HepG2 (cell line): ENCODE measurements around the gene NAA38. TPM values are rescaled to one million over a fixed set of nuclear protein-coding genes. Genes with fewer than 3 reads are reported as not detected.

Source experiments
- ARID5B ChIP-seq: IDR thresholded peaks from 2 replicates; pipeline ENCODE4 v1.4.0; 2020; ENCODE audit warnings: mild to moderate bottlenecking, missing genetic modification reagents
- ATRX ChIP-seq: sonication (generic); formaldehyde crosslinking; IDR thresholded peaks from 2 replicates; pipeline ENCODE4 v1.4.0; 2020; ENCODE audit warnings: missing genetic modification reagents, borderline replicate concordance
- BORCS8-MEF2B ChIP-seq: sonication (generic); formaldehyde crosslinking; IDR thresholded peaks from 2 replicates; pipeline ENCODE4 v1.8.0; 2022; ENCODE audit warnings: mild to moderate bottlenecking, missing genetic modification reagents
- ESRRA ChIP-seq: sonication (generic); formaldehyde crosslinking; IDR thresholded peaks from 2 replicates; pipeline ENCODE4 v1.5.1; 2020; ENCODE audit warnings: mild to moderate bottlenecking, low read depth, missing genetic modification reagents
- FOXJ3 ChIP-seq: sonication (generic); formaldehyde crosslinking; IDR thresholded peaks from 2 replicates; pipeline ENCODE4 v1.4.0; 2020; ENCODE audit warnings: missing genetic modification reagents, mild to moderate bottlenecking, borderline replicate concordance
- FOXK2 ChIP-seq: fragments of 450-650 bp; IDR thresholded peaks from 2 replicates; pipeline ENCODE4 v1.6.1; 2016
- KAT7 ChIP-seq: IDR thresholded peaks from 2 replicates; pipeline ENCODE4 v1.6.1; 2018; ENCODE audit warnings: borderline replicate concordance, missing compliant biosample characterization
- PRDM4 ChIP-seq: sonication (generic); formaldehyde crosslinking; IDR thresholded peaks from 2 replicates; pipeline ENCODE4 v1.9.0; 2021; ENCODE audit warnings: missing genetic modification reagents, borderline replicate concordance
- ZBTB33 ChIP-seq: sonication (generic); formaldehyde crosslinking; IDR thresholded peaks from 2 replicates; pipeline ENCODE4 v1.4.0; 2020; ENCODE audit warnings: missing genetic modification reagents
- ZBTB43 ChIP-seq: sonication (generic); formaldehyde crosslinking; conservative IDR thresholded peaks from 2 replicates; pipeline ENCODE4 v1.4.0; 2020; ENCODE audit warnings: missing genetic modification reagents
- ZNF17 ChIP-seq: sonication (generic); formaldehyde crosslinking; IDR thresholded peaks from 2 replicates; pipeline ENCODE4 v1.5.0; 2020; ENCODE audit warnings: mild to moderate bottlenecking, missing genetic modification reagents
- ZNF652 ChIP-seq: IDR thresholded peaks from 2 replicates; pipeline ENCODE4 v1.6.1; 2016; ENCODE audit warnings: low read depth, borderline replicate concordance
- ZSCAN29 ChIP-seq: sonication (generic); formaldehyde crosslinking; conservative IDR thresholded peaks from 2 replicates; pipeline ENCODE4 v1.4.0; 2020; ENCODE audit warnings: mild to moderate bottlenecking, missing genetic modification reagents
- polyA plus RNA-seq, 8 experiments: library from polyadenylated mRNA; depleted of rRNA in 3 of 8; stranded (reverse) in 7 of 8; unstranded in 1 of 8; fragments of >200 nt; fragmentation: Illumina TruSeq in 4 of 8; extraction: Trizol in 4 of 8; gene quantifications; 2 replicates each; pipeline versions ENCODE4 v1.2.1 to v1.2.3, GENCODE V29; 2011 to 2016; ENCODE audit warnings: low read depth in 4 of 8, missing spikeins in 1 of 8, mixed read lengths in 1 of 8; ENCODE audit not compliant: insufficient read depth in 1 of 8
- total RNA-seq, 5 experiments: library from RNA; depleted of rRNA; stranded (reverse); fragments of >200 nt; fragmentation: Illumina TruSeq; extraction: Trizol; gene quantifications; 2 replicates each; pipeline ENCODE4 v1.2.3, GENCODE V29; 2016; ENCODE audit warnings: low read depth in 1 of 5
- TF ChIP-seq, protein P1 (sequence below): sonication (generic); formaldehyde crosslinking; IDR thresholded peaks from 2 replicates; pipeline ENCODE4 v1.4.0; 2020; ENCODE audit warnings: missing genetic modification reagents, borderline replicate concordance

NAA38 gene
- total and polyA plus RNA-seq, 2 of the 13 experiments (the other 11 are each of a cell fraction or from before 2014, with no cell fraction given), result 46.9 to 91.6 TPM

GRCh38 chr17:7856811-7857712 lies at the start of gene NAA38 (continued):
- TF ChIP-seq PRDM4 (CRISPR knock-in tag), result no peak
- peak; percentile 58; the same call in 1 of the 2 replicates for TF ChIP-seq ZSCAN29 (CRISPR knock-in tag)
- TF ChIP-seq ZNF652, result no peak; the same call in 1 of the 2 replicates
- TF ChIP-seq ZBTB33 (CRISPR knock-in tag), result no peak
- TF ChIP-seq ZBTB43 (CRISPR knock-in tag), result peak; percentile 59; the same call in 1 of the 2 replicates
- no peak for TF ChIP-seq FOXK2
- TF ChIP-seq ESRRA, result 0 out of 2 replicates have a peak, but pooled peaks have one; percentile 26
- TF ChIP-seq FOXJ3, result 0 out of 2 replicates have a peak, but pooled peaks have one; percentile 32
- peak; percentile 35; the same call in 1 of the 2 replicates for TF ChIP-seq ARID5B (CRISPR knock-in tag)
- TF ChIP-seq ATRX (CRISPR knock-in tag), result no peak
- no peak for TF ChIP-seq ZNF17 (CRISPR knock-in tag)
- TF ChIP-seq, protein P1, sequence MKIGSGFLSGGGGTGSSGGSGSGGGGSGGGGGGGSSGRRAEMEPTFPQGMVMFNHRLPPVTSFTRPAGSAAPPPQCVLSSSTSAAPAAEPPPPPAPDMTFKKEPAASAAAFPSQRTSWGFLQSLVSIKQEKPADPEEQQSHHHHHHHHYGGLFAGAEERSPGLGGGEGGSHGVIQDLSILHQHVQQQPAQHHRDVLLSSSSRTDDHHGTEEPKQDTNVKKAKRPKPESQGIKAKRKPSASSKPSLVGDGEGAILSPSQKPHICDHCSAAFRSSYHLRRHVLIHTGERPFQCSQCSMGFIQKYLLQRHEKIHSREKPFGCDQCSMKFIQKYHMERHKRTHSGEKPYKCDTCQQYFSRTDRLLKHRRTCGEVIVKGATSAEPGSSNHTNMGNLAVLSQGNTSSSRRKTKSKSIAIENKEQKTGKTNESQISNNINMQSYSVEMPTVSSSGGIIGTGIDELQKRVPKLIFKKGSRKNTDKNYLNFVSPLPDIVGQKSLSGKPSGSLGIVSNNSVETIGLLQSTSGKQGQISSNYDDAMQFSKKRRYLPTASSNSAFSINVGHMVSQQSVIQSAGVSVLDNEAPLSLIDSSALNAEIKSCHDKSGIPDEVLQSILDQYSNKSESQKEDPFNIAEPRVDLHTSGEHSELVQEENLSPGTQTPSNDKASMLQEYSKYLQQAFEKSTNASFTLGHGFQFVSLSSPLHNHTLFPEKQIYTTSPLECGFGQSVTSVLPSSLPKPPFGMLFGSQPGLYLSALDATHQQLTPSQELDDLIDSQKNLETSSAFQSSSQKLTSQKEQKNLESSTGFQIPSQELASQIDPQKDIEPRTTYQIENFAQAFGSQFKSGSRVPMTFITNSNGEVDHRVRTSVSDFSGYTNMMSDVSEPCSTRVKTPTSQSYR, result peak; percentile 88; the same call in 1 of the 2 replicates
- peak; percentile 36; the same call in 1 of the 2 replicates for TF ChIP-seq BORCS8-MEF2B (CRISPR knock-in tag)
- TF ChIP-seq KAT7 (CRISPR knock-in tag), result peak; percentile 42; the same call in 1 of the 2 replicates
